Measurements from ENCODE around the gene CEND1. TPM values are rescaled to one million over a fixed set of nuclear protein-coding genes. Genes with fewer than 3 reads are reported as not detected.
A peak's percentile ranks its signal among the peaks of the same experiment; 100 is the strongest.

CEND1 gene
- total and polyA plus RNA-seq, 7 experiments from 2014 or later = 2.3 TPM; not detected in 6

DNA sequence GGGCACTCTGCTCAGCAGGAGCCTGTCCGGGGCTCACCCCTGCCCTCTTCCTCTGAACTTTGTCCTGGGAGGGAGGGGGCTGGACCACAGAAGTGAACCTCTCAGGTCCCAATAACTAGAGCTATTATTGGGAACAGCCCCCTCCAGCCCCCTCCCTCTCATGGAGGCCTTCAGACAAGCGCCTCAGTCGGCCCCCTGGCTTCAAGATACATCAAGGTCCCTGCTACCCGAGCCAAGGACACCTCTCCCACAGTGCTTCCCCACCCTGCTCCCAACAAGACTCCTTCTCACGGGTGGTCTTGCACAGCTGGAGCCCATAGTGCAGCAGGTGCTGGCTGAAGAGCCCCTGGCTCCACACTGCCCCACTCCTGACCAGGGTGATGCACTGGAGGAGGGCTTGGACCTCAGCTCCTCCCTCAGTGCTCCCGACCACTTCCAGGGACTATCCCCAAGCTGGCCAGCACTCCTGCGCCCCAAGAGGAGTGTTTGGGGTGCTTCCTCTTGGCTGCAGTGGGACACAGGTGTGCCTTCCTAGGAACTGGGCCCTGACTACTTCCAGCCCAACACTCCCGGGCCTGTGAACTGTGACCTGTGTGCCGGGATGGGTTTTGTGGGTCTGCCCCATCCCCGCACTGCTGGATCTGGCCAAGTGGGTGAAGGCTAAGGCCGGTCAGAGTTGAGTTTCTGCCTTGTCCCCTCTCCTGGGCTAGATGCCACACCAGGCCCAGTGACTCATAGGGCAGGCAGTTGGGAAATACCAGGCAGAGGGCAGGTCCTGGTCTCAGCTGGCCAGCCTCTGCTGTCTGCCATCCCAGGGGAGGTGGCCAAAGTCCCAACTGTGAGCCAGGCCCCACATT lies 31.0 kb upstream of the CEND1 start:
- peaks cover 12 to 15% of the 10 kb centered on the region in 2 donors for H3K4me1 ChIP-seq (ENCODE audit: control insufficient read depth in 2 of 2, insufficient read depth in 2 of 2, low read length in 2 of 2)
- H3K27ac Mint-ChIP-seq = peak overlapping the region in 7 of 9 donors; percentile 43 to 91 (median 62)
- H3K4me3 Mint-ChIP-seq = peak overlapping the region; percentile 82 to 92 (median 86)
- no peaks in the 10 kb centered on the region for H3K27me3 ChIP-seq (ENCODE audit: control insufficient read depth in 2 of 2, insufficient read depth in 2 of 2, low read length in 2 of 2)
- DNase-seq (no peak), ATAC-seq (no peak)
- H3K4me3 ChIP-seq (ENCODE audit: low read length) = peak overlapping the region; percentile 86
- CTCF ChIA-PET = no interaction called here
- intact Hi-C loops (cut with micrococcal nuclease) = loop anchor here (1.0 kb wide), 2 partner anchors 9 to 21 kb away; partner anchors contain the start of genes POLR2L (in 1 of the 2) and TSPAN4 (in 1 of the 2)
- H3K9me3 ChIP-seq (ENCODE audit: control insufficient read depth in 2 of 3, low read length in 3 of 3) = no peaks in the 10 kb centered on the region
- POLR2A ChIA-PET = interaction anchor here (0.5 to 5.1 kb wide), 14 partner anchors 9 to 1037 kb away, joined by 3 to 79 read pairs (median 8); partner anchors contain the start of genes CD151, CRACR2B, PIDD1 and POLR2L
- peaks cover 0 to 2% (median 0%) of the 10 kb centered on the region in 11 donors for H3K9me3 Mint-ChIP-seq
- H3K27ac ChIP-seq (ENCODE audit: low read depth, low read length) = peak overlapping the region; percentile 91
- peaks cover 0 to 9% (median 0%) of the 10 kb centered on the region in 5 donors for H3K36me3 Mint-ChIP-seq
- H3K27me3 Mint-ChIP-seq = no peaks in the 10 kb centered on the region
- H3K4me1 Mint-ChIP-seq = peaks cover 0 to 24% (median 13%) of the 10 kb centered on the region in 7 donors
- H3K36me3 ChIP-seq (ENCODE audit: control insufficient read depth in 2 of 3, insufficient read depth in 3 of 3, low read length in 3 of 3) = peaks cover 0 to 51% (median 0%) of the 10 kb centered on the region in 3 experiments

GRCh38 chr11:819943-820649 lies 30.2 kb upstream of the CEND1 start:
- POLR2A ChIA-PET = interaction anchor here (0.5 to 5.1 kb wide), 18 partner anchors 9 to 702 kb away, joined by 3 to 79 read pairs (median 7); partner anchors contain the start of genes BET1L, CD151, CRACR2B and DEAF1
- H3K27ac ChIP-seq (ENCODE audit: low read depth, low read length) = peak overlapping the region; percentile 91
- no peaks in the 10 kb centered on the region for H3K27me3 Mint-ChIP-seq
- H3K4me1 Mint-ChIP-seq = peaks cover 0 to 24% (median 13%) of the 10 kb centered on the region in 7 donors
- intact Hi-C loops (cut with micrococcal nuclease) = loop anchor here (1.0 kb wide), 7 partner anchors 10 to 314 kb away; partner anchors contain the start of genes POLR2L (in 2 of the 2), RPLP2 (in 2 of the 2), TSPAN4 (in 2 of the 2) and PIDD1 (in 1 of the 2)
- peaks cover 0 to 47% (median 0%) of the 10 kb centered on the region in 3 experiments for H3K36me3 ChIP-seq (ENCODE audit: control insufficient read depth in 2 of 3, insufficient read depth in 3 of 3, low read length in 3 of 3)
- ATAC-seq = peak; percentile 86
- H3K4me1 ChIP-seq (ENCODE audit: control insufficient read depth in 2 of 2, insufficient read depth in 2 of 2, low read length in 2 of 2) = peaks cover 12 to 15% of the 10 kb centered on the region in 2 donors
- CTCF ChIA-PET = interaction anchor here (0.9 kb wide), 1 partner anchor 9 kb away, joined by 3 read pairs; no protein-coding TSS in a partner anchor
- H3K36me3 Mint-ChIP-seq = peaks cover 0 to 5% (median 0%) of the 10 kb centered on the region in 5 donors
- H3K27me3 ChIP-seq (ENCODE audit: control insufficient read depth in 2 of 2, insufficient read depth in 2 of 2, low read length in 2 of 2) = no peaks in the 10 kb centered on the region
- H3K9me3 ChIP-seq (ENCODE audit: control insufficient read depth in 2 of 3, low read length in 3 of 3) = no peaks in the 10 kb centered on the region
- peak overlapping the region in 8 of 9 donors; percentile 67 to 93 (median 86) for H3K27ac Mint-ChIP-seq
- H3K4me3 ChIP-seq (ENCODE audit: low read length) = peak overlapping the region; percentile 86
- H3K4me3 Mint-ChIP-seq = peak overlapping the region; percentile 82 to 92 (median 86)
- H3K9me3 Mint-ChIP-seq = peaks cover 0 to 2% (median 0%) of the 10 kb centered on the region in 11 donors
- DNase-seq = peak; percentile 88 to 97 (median 96)

DNA sequence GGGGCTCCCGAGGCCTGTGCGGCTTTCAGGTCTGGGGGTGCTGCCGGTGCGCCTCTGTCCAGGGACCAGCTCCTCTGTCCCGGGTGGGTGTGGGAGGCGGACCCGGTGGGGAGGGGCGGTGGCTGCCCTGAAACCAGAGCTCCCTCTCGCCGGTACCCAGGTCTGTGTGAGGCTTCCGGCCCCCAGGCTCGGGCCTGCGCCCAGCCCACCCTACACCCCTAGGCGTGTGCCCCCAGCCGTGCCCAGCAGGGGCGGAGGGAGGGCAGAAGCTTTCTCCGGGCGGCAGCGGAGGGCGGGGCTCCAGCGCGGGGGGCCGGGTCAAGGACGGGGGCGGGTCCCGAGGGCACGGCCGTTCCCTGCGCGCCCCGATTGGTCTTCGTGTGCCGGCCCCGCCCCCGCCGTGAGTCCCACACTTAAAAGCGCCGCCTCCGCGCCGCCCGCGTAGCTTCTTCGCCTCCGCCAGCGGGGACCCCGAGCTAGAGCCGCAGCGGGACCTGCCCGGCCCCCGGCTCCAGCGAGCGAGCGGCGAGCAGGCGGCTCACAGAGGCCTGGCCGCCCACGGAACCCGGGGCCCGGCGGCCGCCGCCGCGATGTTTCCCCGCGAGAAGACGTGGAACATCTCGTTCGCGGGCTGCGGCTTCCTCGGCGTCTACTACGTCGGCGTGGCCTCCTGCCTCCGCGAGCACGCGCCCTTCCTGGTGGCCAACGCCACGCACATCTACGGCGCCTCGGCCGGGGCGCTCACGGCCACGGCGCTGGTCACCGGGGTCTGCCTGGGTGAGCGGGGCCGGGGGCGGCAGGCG lies 29.4 kb upstream of the CEND1 start:
- Histone ChIP-seq H3K27me3 (ENCODE audit: control insufficient read depth in 2 of 2, insufficient read depth in 2 of 2, low read length in 2 of 2) (no peaks in the 10 kb centered on the region), H3K4me1 (ENCODE audit: control insufficient read depth in 2 of 2, insufficient read depth in 2 of 2, low read length in 2 of 2) (peaks cover 12 to 15% of the 10 kb centered on the region in 2 donors), H3K9me3 (ENCODE audit: control insufficient read depth in 2 of 3, low read length in 3 of 3) (no peaks in the 10 kb centered on the region), H3K27ac (ENCODE audit: low read depth, low read length) (peak overlapping the region; percentile 91), H3K36me3 (ENCODE audit: control insufficient read depth in 2 of 3, insufficient read depth in 3 of 3, low read length in 3 of 3) (peaks cover 0 to 40% (median 0%) of the 10 kb centered on the region in 3 experiments), H3K4me3 (ENCODE audit: low read length) (peak overlapping the region; percentile 86)
- DNase-seq (peak; percentile 85 to 95 (median 92)), ATAC-seq (peak; percentile 86)
- intact Hi-C loops (cut with micrococcal nuclease) = loop anchor here (1.0 kb wide), 6 partner anchors 10 to 313 kb away; partner anchors contain the start of genes RPLP2 (in 2 of the 2), PIDD1 (in 1 of the 2), POLR2L (in 1 of the 2) and SLC25A22 (in 1 of the 2)
- Mint-ChIP-seq H3K4me3 (peak overlapping the region; percentile 82 to 92 (median 86)), H3K9me3 (no peaks in the 10 kb centered on the region), H3K36me3 (no peaks in the 10 kb centered on the region), H3K27ac (peak overlapping the region in 7 of 9 donors; percentile 67 to 93 (median 86)), H3K4me1 (peaks cover 0 to 24% (median 13%) of the 10 kb centered on the region in 7 donors), H3K27me3 (no peaks in the 10 kb centered on the region)
- CTCF ChIA-PET = interaction anchor here (0.5 to 1.2 kb wide), 5 partner anchors 8 to 612 kb away, joined by 3 to 6 read pairs (median 3); partner anchors contain the start of genes BET1L and RIC8A
- POLR2A ChIA-PET = interaction anchor here (0.5 to 5.1 kb wide), 21 partner anchors 8 to 612 kb away, joined by 3 to 79 read pairs (median 6); partner anchors contain the start of genes BET1L, CD151, CRACR2B and DEAF1

GRCh38 chr11:818396-819128 lies 28.7 kb upstream of the CEND1 start, which contains the start of gene PNPLA2:
TSS of gene PNPLA2 (plus strand) at chr11:818914. CDS start at chr11:819719, 805 bp downstream.
- no peaks in the 10 kb centered on the region for H3K27me3 ChIP-seq (ENCODE audit: control insufficient read depth in 2 of 2, insufficient read depth in 2 of 2, low read length in 2 of 2)
- H3K4me1 Mint-ChIP-seq = peaks cover 0 to 24% (median 13%) of the 10 kb centered on the region in 7 donors
- H3K9me3 Mint-ChIP-seq = no peaks in the 10 kb centered on the region
- intact Hi-C loops (cut with micrococcal nuclease) = loop anchor here (1.0 kb wide), 6 partner anchors 9 to 312 kb away; partner anchors contain the start of genes RPLP2 (in 2 of the 2), PIDD1 (in 1 of the 2), POLR2L (in 1 of the 2) and SLC25A22 (in 1 of the 2)
- ATAC-seq = no peak
- ChIA-PET POLR2A (interaction anchor here (0.7 to 5.1 kb wide), 18 partner anchors 7 to 611 kb away, joined by 3 to 79 read pairs (median 7); partner anchors contain the start of genes BET1L, CD151, CRACR2B and DEAF1), CTCF (interaction anchor here (0.5 to 1.2 kb wide), 5 partner anchors 12 to 611 kb away, joined by 3 to 6 read pairs (median 3); partner anchors contain the start of genes BET1L and RIC8A)
- peak within 1 kb of the TSS; percentile 82 to 92 (median 86) for H3K4me3 Mint-ChIP-seq
- H3K36me3 ChIP-seq (ENCODE audit: control insufficient read depth in 2 of 3, insufficient read depth in 3 of 3, low read length in 3 of 3) = peaks cover 0 to 38% (median 0%) of the 10 kb centered on the region in 3 experiments
- peak within 1 kb of the TSS; percentile 86 for H3K4me3 ChIP-seq (ENCODE audit: low read length)
- H3K36me3 Mint-ChIP-seq = peaks cover 0 to 3% (median 0%) of the 10 kb centered on the region in 5 donors
- no peak for DNase-seq
- no peaks in the 10 kb centered on the region for H3K9me3 ChIP-seq (ENCODE audit: control insufficient read depth in 2 of 3, low read length in 3 of 3)
- peak within 1 kb of the TSS; percentile 91 for H3K27ac ChIP-seq (ENCODE audit: low read depth, low read length)
- peaks cover 12 to 15% of the 10 kb centered on the region in 2 donors for H3K4me1 ChIP-seq (ENCODE audit: control insufficient read depth in 2 of 2, insufficient read depth in 2 of 2, low read length in 2 of 2)
- no peaks in the 10 kb centered on the region for H3K27me3 Mint-ChIP-seq
- peak within 1 kb of the TSS in 8 of 9 donors; percentile 67 to 93 (median 86) for H3K27ac Mint-ChIP-seq

GRCh38 chr11:816433-816779 lies 26.5 kb upstream of the CEND1 start:
- DNase-seq (no peak), ATAC-seq (no peak)
- peaks cover 0 to 14% (median 0%) of the 10 kb centered on the region in 5 donors for H3K36me3 Mint-ChIP-seq
- H3K27ac Mint-ChIP-seq = no peak overlapping the region
- no peaks in the 10 kb centered on the region for H3K27me3 ChIP-seq (ENCODE audit: control insufficient read depth in 2 of 2, insufficient read depth in 2 of 2, low read length in 2 of 2)
- peaks cover 0 to 25% (median 18%) of the 10 kb centered on the region in 7 donors for H3K4me1 Mint-ChIP-seq
- H3K27ac ChIP-seq (ENCODE audit: low read depth, low read length) = no peak overlapping the region
- H3K4me1 ChIP-seq (ENCODE audit: control insufficient read depth in 2 of 2, insufficient read depth in 2 of 2, low read length in 2 of 2) = peaks cover 18 to 21% of the 10 kb centered on the region in 2 donors
- no peaks in the 10 kb centered on the region for H3K9me3 ChIP-seq (ENCODE audit: control insufficient read depth in 2 of 3, low read length in 3 of 3)
- H3K4me3 Mint-ChIP-seq = peak overlapping the region in 1 of 10 donors; percentile 51
- no peaks in the 10 kb centered on the region for H3K9me3 Mint-ChIP-seq
- H3K4me3 ChIP-seq (ENCODE audit: low read length) = no peak overlapping the region
- no peaks in the 10 kb centered on the region for H3K27me3 Mint-ChIP-seq
- ChIA-PET CTCF (no interaction called here), POLR2A (interaction anchor here (0.7 to 5.1 kb wide), 2 partner anchors 13 to 14 kb away, joined by 3 to 79 read pairs; partner anchors contain the start of genes CD151 and CRACR2B)
- intact Hi-C loops (cut with micrococcal nuclease) = no loop called here
- H3K36me3 ChIP-seq (ENCODE audit: control insufficient read depth in 2 of 3, insufficient read depth in 3 of 3, low read length in 3 of 3) = peaks cover 9 to 41% (median 12%) of the 10 kb centered on the region in 3 experiments
